Vagina (tissue), 2 donors: ENCODE measurements around the gene GDPD4. TPM values are rescaled to one million over a fixed set of nuclear protein-coding genes. Genes with fewer than 3 reads are reported as not detected.

Experiments
- DNase-seq, 2 donors: peaks; one replicate each; pipeline ENCODE4 v3.0.0-alpha.2; 2017; ENCODE audit errors: extremely low spot score in 2 of 2
- H3K27ac ChIP-seq: fragments of 200-600 bp; sonication (generic); one replicate; pipeline ENCODE4 v1.5.1; 2019
- H3K27me3 ChIP-seq: fragments of 200-600 bp; sonication (generic); one replicate; pipeline ENCODE4 v1.5.1; 2019
- H3K36me3 ChIP-seq, 2 donors: fragments of 200-600 bp; sonication (generic); one replicate each; pipeline ENCODE4 v1.5.1; 2017 to 2019
- H3K4me1 ChIP-seq: fragments of 200-600 bp; sonication (generic); one replicate; pipeline ENCODE4 v1.5.1; 2019
- H3K4me3 ChIP-seq, 2 donors: fragments of 200-600 bp; sonication (generic); 1 replicate in 1 of 2; 2 replicates in 1 of 2; pipeline ENCODE4 v1.5.1; 2016 to 2019
- H3K9me3 ChIP-seq: fragments of 200-600 bp; sonication (generic); one replicate; pipeline ENCODE4 v1.5.1; 2019
- POLR2A ChIP-seq, 2 donors: fragments of 450-650 bp; IDR thresholded peaks; one replicate each; pipeline ENCODE4 v1.6.1; 2017; ENCODE audit warnings: antibody characterized with exemption in 2 of 2, mild to moderate bottlenecking in 2 of 2, moderate library complexity in 2 of 2
- POLR2AphosphoS5 ChIP-seq, 2 donors: sonication (generic); formaldehyde crosslinking; IDR thresholded peaks; one replicate each; pipeline ENCODE4 v1.9.0; 2017; ENCODE audit warnings: antibody characterized with exemption in 2 of 2, mild to moderate bottlenecking in 2 of 2, low read depth in 1 of 2; ENCODE audit not compliant: insufficient read depth in 1 of 2
- intact Hi-C: fragments of 100-400 bp; cut with DNase I; formaldehyde crosslinking; loops from one replicate; pipeline ENCODE4 v1.15.1; 2023
- total RNA-seq: library from RNA; depleted of rRNA; stranded (reverse); fragments of >200 nt; gene quantifications from one replicate; pipeline ENCODE4 v1.2.3, GENCODE V29; 2016
- TF ChIP-seq, protein P1 (sequence below), 3 experiments: fragments of 450-650 bp in 2 of 3; fragments of 200-600 bp in 1 of 3; sonication (generic) in 1 of 3; IDR thresholded peaks; one replicate each; pipeline ENCODE4 v1.5.1; 2017 to 2019; ENCODE audit warnings: antibody characterized with exemption in 3 of 3, mild to moderate bottlenecking in 2 of 3, moderate library complexity in 2 of 3

The GDPD4 gene
- total RNA-seq, 1 donor from 2014 or later, result not detected

DNA sequence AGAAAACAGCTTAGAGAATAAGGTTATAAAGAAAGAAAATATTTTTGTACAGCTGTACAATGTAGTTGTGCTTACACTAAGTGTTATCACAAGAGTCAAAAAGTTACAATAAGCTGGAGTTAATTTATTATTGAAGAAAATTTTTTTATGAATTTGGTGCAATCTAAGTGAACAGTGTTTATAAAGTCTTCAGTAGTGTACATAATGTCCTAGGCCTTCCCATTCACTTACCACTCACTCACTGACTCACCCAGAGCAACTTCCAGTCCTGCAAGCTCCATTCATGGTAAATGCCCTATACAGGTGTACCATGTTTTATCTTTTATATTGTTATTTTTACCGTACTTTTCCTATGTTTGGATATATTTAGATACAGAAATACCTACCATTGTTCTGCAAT lies 34.7 kb downstream of the GDPD4 start:
- H3K4me1 ChIP-seq, result no peaks in the 10 kb centered on the region
- H3K27ac ChIP-seq, result no peak overlapping the region
- no peaks in the 10 kb centered on the region for H3K36me3 ChIP-seq
- intact Hi-C loops, result no loop called here
- DNase-seq, result no peak
- H3K27me3 ChIP-seq, result no peaks in the 10 kb centered on the region
- no peak overlapping the region for H3K4me3 ChIP-seq
- H3K9me3 ChIP-seq, result peaks cover 6% of the 10 kb centered on the region
- TF ChIP-seq POLR2AphosphoS5 (IDR thresholded peaks at IDR 0.05; ENCODE audit: insufficient read depth in 1 of 2, low read depth in 1 of 2) (no peak), POLR2A (IDR thresholded peaks at IDR 0.05) (no peak)
- TF ChIP-seq, protein P1, sequence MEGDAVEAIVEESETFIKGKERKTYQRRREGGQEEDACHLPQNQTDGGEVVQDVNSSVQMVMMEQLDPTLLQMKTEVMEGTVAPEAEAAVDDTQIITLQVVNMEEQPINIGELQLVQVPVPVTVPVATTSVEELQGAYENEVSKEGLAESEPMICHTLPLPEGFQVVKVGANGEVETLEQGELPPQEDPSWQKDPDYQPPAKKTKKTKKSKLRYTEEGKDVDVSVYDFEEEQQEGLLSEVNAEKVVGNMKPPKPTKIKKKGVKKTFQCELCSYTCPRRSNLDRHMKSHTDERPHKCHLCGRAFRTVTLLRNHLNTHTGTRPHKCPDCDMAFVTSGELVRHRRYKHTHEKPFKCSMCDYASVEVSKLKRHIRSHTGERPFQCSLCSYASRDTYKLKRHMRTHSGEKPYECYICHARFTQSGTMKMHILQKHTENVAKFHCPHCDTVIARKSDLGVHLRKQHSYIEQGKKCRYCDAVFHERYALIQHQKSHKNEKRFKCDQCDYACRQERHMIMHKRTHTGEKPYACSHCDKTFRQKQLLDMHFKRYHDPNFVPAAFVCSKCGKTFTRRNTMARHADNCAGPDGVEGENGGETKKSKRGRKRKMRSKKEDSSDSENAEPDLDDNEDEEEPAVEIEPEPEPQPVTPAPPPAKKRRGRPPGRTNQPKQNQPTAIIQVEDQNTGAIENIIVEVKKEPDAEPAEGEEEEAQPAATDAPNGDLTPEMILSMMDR (IDR thresholded peaks at IDR 0.05), result no peak

GRCh38 chr11:77262803-77263202 lies 38.7 kb downstream of the GDPD4 start:
- Histone ChIP-seq H3K9me3 (peaks cover 6% of the 10 kb centered on the region), H3K27me3 (no peaks in the 10 kb centered on the region), H3K36me3 (no peaks in the 10 kb centered on the region), H3K4me1 (no peaks in the 10 kb centered on the region), H3K4me3 (no peak overlapping the region), H3K27ac (no peak overlapping the region)
- intact Hi-C loops, result no loop called here
- no peak for TF ChIP-seq POLR2AphosphoS5 (IDR thresholded peaks at IDR 0.05; ENCODE audit: insufficient read depth in 1 of 2, low read depth in 1 of 2)
- no peak for TF ChIP-seq POLR2A (IDR thresholded peaks at IDR 0.05)
- TF ChIP-seq, protein P1 (IDR thresholded peaks at IDR 0.05), result no peak
- no peak for DNase-seq

DNA sequence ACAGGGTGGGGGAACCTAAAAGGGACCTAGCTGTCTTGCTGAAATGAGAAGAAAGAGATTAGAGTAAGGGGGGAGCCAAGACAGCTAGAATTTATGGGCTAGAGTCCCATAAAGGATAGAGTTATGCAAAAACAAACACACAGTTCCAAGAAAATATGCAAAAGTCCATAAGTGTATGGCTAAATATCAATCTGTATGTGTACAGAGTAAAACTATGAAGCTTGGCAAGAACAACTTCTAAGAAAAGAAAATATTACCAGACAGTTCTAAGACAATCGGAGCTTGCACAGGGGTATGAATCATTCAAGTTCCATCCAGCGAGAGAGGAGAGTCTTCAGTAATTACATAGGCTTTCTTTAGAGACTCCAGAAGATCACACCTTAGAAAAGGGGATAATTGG lies 41.8 kb downstream of the GDPD4 start:
- H3K36me3 ChIP-seq, result no peaks in the 10 kb centered on the region
- H3K4me1 ChIP-seq, result no peaks in the 10 kb centered on the region
- H3K4me3 ChIP-seq, result no peak overlapping the region
- H3K9me3 ChIP-seq, result peaks cover 6% of the 10 kb centered on the region
- no peaks in the 10 kb centered on the region for H3K27me3 ChIP-seq
- H3K27ac ChIP-seq, result no peak overlapping the region
- DNase-seq, result no peak
- TF ChIP-seq, protein P1 (IDR thresholded peaks at IDR 0.05), result no peak
- TF ChIP-seq POLR2AphosphoS5 (IDR thresholded peaks at IDR 0.05; ENCODE audit: insufficient read depth in 1 of 2, low read depth in 1 of 2), result no peak
- TF ChIP-seq POLR2A (IDR thresholded peaks at IDR 0.05), result no peak
- intact Hi-C loops, result no loop called here

GRCh38 chr11:77253690-77254089 lies 47.8 kb downstream of the GDPD4 start:
- no peak overlapping the region for H3K4me3 ChIP-seq
- H3K4me1 ChIP-seq, result no peaks in the 10 kb centered on the region
- H3K9me3 ChIP-seq, result peaks cover 5% of the 10 kb centered on the region
- TF ChIP-seq POLR2AphosphoS5 (IDR thresholded peaks at IDR 0.05; ENCODE audit: insufficient read depth in 1 of 2, low read depth in 1 of 2), result no peak
- TF ChIP-seq, protein P1 (IDR thresholded peaks at IDR 0.05), result no peak
- TF ChIP-seq POLR2A (IDR thresholded peaks at IDR 0.05), result no peak
- DNase-seq, result no peak
- no peaks in the 10 kb centered on the region for H3K36me3 ChIP-seq
- no peaks in the 10 kb centered on the region for H3K27me3 ChIP-seq
- H3K27ac ChIP-seq, result no peak overlapping the region
- intact Hi-C loops, result no loop called here

DNA sequence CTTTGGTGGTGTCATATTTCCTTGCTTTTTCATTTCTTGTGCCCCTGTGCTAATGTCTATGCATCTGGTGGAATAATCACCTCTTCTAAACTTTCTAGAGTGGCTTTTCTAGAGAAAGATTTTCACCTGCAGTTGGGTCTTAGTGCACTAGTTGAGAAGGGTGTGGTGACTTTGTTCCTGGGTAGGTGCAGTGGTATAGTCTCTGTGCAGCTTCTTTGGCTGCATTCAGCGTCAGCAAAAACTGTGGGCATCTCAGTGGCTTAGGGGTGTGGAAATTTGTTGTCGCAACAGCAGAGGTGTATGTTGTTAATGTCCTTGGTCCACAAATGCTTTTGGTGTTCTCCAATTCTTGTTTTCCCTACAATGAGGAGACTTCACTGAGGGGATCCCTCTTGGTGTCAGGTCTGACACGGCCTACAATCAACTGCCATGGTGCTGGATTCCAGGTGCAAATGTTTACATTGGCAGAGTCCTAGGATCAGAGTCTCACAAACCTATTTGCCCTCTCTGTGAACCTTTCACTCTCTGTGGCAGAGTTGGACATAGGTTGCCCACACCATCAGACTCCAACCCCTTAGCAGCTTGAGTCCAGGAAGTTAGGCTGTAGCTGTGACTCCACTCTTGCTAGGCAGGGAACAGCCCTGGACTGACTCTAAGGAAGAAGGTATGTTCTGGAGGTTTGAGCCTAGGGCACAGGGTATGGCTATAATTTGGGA lies 48.8 kb downstream of the GDPD4 start:
- TF ChIP-seq POLR2A (IDR thresholded peaks at IDR 0.05), result no peak
- TF ChIP-seq, protein P1 (IDR thresholded peaks at IDR 0.05), result no peak
- no peak for TF ChIP-seq POLR2AphosphoS5 (IDR thresholded peaks at IDR 0.05; ENCODE audit: insufficient read depth in 1 of 2, low read depth in 1 of 2)
- H3K4me3 ChIP-seq, result no peak overlapping the region
- H3K36me3 ChIP-seq, result no peaks in the 10 kb centered on the region
- H3K27me3 ChIP-seq, result no peaks in the 10 kb centered on the region
- H3K4me1 ChIP-seq, result no peaks in the 10 kb centered on the region
- H3K27ac ChIP-seq, result no peak overlapping the region
- intact Hi-C loops, result no loop called here
- H3K9me3 ChIP-seq, result peaks cover 5% of the 10 kb centered on the region
- DNase-seq, result no peak
